ENCODE results near the gene COL18A1. TPM values are rescaled to one million over a fixed set of nuclear protein-coding genes. Genes with fewer than 3 reads are reported as not detected.

COL18A1 gene
- total RNA-seq, 1 experiment from 2014 or later, result 77.0 TPM

DNA sequence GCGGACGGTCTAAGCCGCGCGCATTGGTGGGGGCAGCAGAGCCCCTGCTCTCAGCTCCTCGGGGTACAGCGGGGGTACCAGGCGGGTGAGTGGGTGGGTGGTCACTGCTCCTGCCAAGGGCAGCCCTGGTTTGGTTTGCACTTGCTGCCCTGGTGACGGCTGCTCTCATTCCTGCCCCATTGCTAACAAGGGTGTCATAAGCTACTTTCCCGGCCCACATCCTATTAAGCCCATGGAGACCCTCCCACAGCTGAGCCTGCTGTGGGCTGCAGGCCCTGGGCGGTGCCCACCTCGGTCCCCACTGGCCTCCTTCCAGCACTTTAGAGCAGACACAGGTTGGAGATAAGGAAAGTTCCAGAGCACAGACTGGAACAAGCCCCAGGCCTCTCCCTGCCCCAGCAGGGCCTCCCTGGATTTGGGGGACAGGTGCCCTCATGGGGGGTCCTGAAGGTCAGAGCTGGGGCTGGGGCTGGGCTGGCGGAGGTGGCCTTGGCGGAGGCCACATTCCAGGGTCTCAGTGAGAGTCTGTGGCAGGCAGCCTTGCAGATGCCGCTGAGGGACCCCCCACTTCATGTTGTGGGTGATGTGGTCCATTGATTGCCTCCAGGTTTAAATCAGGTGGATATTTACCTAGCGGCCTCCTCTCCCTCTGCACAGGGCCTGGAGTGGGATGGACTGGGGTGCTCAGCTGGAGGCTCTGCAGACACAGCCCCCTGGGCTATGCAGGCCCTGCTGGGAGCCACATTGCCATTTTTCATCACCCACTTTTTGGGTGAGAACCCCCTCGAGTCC, 27.0 kb downstream of the COL18A1 start:
- no peak overlapping the region for H3K4me3 ChIP-seq (ENCODE audit: low read length)
- H3K9ac ChIP-seq (ENCODE audit: low read length), result no peak overlapping the region
- no peaks in the 10 kb centered on the region for H3K27me3 ChIP-seq (ENCODE audit: low read length)
- CTCF ChIA-PET, result no interaction called here
- no TSS peak for BruUV-seq (replicated peaks)
- H3F3A ChIP-seq (ENCODE audit: low read length, unreplicated experiment), result no peaks in the 10 kb centered on the region
- intact Hi-C loops (cut with micrococcal nuclease), result no loop called here
- no peak overlapping the region for H2AFZ ChIP-seq (ENCODE audit: low read length)
- no peaks in the 10 kb centered on the region for H3K9me3 ChIP-seq (ENCODE audit: low read length)
- no peak overlapping the region for H3K27ac ChIP-seq (ENCODE audit: low read length)
- TF ChIP-seq, protein P1, sequence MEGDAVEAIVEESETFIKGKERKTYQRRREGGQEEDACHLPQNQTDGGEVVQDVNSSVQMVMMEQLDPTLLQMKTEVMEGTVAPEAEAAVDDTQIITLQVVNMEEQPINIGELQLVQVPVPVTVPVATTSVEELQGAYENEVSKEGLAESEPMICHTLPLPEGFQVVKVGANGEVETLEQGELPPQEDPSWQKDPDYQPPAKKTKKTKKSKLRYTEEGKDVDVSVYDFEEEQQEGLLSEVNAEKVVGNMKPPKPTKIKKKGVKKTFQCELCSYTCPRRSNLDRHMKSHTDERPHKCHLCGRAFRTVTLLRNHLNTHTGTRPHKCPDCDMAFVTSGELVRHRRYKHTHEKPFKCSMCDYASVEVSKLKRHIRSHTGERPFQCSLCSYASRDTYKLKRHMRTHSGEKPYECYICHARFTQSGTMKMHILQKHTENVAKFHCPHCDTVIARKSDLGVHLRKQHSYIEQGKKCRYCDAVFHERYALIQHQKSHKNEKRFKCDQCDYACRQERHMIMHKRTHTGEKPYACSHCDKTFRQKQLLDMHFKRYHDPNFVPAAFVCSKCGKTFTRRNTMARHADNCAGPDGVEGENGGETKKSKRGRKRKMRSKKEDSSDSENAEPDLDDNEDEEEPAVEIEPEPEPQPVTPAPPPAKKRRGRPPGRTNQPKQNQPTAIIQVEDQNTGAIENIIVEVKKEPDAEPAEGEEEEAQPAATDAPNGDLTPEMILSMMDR (conservative IDR thresholded peaks at IDR 0.05; ENCODE audit: low read depth, low read length), result no peak
- no peak for ATAC-seq
- no peaks in the 10 kb centered on the region for H3K9me2 ChIP-seq (replicated peaks; ENCODE audit: low read length)
- no peaks in the 10 kb centered on the region for H3K36me3 ChIP-seq (ENCODE audit: low read depth, low read length)
- POLR2A ChIA-PET (ENCODE audit: unreplicated experiment), result no interaction called here
- no peak for DNase-seq
- peaks cover 18% of the 10 kb centered on the region for H3K79me2 ChIP-seq (ENCODE audit: low read length)
- no peak overlapping the region for H3K4me2 ChIP-seq (ENCODE audit: low read length)
- peaks cover 12% of the 10 kb centered on the region for H3K4me1 ChIP-seq (ENCODE audit: insufficient read depth, low read length)
- 0 out of 2 replicates have a peak, but pooled peaks cover 4% of the 10 kb centered on the region for H4K20me1 ChIP-seq (ENCODE audit: low read length)

DNA sequence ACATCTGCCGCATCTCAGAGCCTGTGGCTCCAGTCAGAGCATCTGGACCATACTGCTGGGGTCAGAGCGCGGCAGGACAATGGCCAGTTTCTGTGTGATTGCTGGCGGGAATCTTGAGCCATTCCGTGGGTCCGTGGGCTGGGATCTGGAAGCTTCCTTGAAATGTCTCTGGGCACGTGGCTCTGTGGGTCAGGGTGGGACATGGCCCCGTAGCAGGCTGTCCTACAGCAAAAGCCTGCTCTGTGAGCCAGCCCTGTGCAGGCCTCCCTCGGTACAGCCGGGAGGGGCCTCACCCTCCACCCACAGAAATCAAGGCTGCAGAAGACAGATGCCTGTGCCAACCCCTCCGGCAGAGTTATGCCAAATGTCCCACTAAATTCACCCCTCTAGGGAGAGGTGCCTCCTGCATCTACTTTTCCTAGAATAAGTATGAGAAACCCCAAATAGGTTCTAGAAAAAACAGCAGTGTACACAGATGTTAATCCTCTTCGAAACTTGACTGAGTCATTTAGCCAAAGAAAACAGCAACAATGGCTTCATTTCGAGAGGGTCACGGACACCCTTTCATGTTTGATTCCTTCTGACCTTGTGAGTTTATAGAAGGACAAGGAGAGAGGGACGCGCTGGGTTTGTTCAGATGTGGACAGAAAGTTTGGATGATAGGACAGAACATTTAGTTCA, 27.8 kb downstream of the COL18A1 start:
- ChIA-PET POLR2A (ENCODE audit: unreplicated experiment) (no interaction called here), CTCF (no interaction called here)
- H2AFZ ChIP-seq (ENCODE audit: low read length), result no peak overlapping the region
- no peak overlapping the region for H3K4me2 ChIP-seq (ENCODE audit: low read length)
- H3K36me3 ChIP-seq (ENCODE audit: low read depth, low read length), result no peaks in the 10 kb centered on the region
- no peak overlapping the region for H3K9ac ChIP-seq (ENCODE audit: low read length)
- 0 out of 2 replicates have a peak, but pooled peaks cover 4% of the 10 kb centered on the region for H4K20me1 ChIP-seq (ENCODE audit: low read length)
- H3K79me2 ChIP-seq (ENCODE audit: low read length), result peaks cover 15% of the 10 kb centered on the region; the same call in 1 of the 2 replicates
- intact Hi-C loops (cut with micrococcal nuclease), result no loop called here
- no peaks in the 10 kb centered on the region for H3K27me3 ChIP-seq (ENCODE audit: low read length)
- no peaks in the 10 kb centered on the region for H3K9me2 ChIP-seq (replicated peaks; ENCODE audit: low read length)
- H3K4me1 ChIP-seq (ENCODE audit: insufficient read depth, low read length), result peaks cover 5% of the 10 kb centered on the region
- ATAC-seq (no peak), DNase-seq (no peak)
- BruUV-seq (replicated peaks), result no TSS peak
- H3F3A ChIP-seq (ENCODE audit: low read length, unreplicated experiment), result no peaks in the 10 kb centered on the region
- H3K9me3 ChIP-seq (ENCODE audit: low read length), result no peaks in the 10 kb centered on the region
- no peak overlapping the region for H3K27ac ChIP-seq (ENCODE audit: low read length)
- TF ChIP-seq EZH2 (IDR thresholded peaks at IDR 0.05; ENCODE audit: low read length, unreplicated experiment), result no peak
- TF ChIP-seq EZH2phosphoT487 (IDR thresholded peaks at IDR 0.05; ENCODE audit: borderline replicate concordance, low read length), result no peak
- TF ChIP-seq, protein P1 (conservative IDR thresholded peaks at IDR 0.05; ENCODE audit: low read depth, low read length), result no peak
- no peak overlapping the region for H3K4me3 ChIP-seq (ENCODE audit: low read length)

DNA sequence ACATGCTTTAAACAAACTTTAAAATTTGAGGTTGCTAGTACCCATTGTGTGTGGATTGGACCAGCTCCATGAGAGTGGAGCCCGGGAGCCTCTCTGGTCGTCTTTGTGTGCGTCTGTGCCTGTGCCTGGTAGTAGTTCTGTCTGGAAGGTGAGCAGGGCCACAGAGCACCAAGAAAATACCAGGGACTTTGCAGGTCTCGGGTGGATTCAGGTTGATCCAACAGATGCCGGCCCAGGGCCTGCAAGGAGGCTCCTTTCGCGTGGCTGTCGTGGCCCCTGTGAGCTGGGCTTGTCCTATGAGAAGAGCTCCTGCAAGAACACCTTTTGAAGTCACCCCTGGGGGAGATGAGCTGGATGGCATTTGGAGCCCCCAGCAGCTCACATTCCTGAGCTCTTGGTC, 28.3 kb downstream of the COL18A1 start:
- H3K4me2 ChIP-seq (ENCODE audit: low read length), result no peak overlapping the region
- no TSS peak for BruUV-seq (replicated peaks)

More for the DNA sequence above, 28.3 kb downstream of the COL18A1 start:
- no peak overlapping the region for H3K9ac ChIP-seq (ENCODE audit: low read length)
- CTCF ChIA-PET, result no interaction called here
- no peaks in the 10 kb centered on the region for H3F3A ChIP-seq (ENCODE audit: low read length, unreplicated experiment)
- intact Hi-C loops (cut with micrococcal nuclease), result no loop called here
- TF ChIP-seq, protein P1 (conservative IDR thresholded peaks at IDR 0.05; ENCODE audit: low read depth, low read length), result no peak
- TF ChIP-seq EZH2 (IDR thresholded peaks at IDR 0.05; ENCODE audit: low read length, unreplicated experiment) (no peak), EZH2phosphoT487 (IDR thresholded peaks at IDR 0.05; ENCODE audit: borderline replicate concordance, low read length) (no peak)
- 0 out of 2 replicates have a peak, but pooled peaks cover 4% of the 10 kb centered on the region for H4K20me1 ChIP-seq (ENCODE audit: low read length)
- no peaks in the 10 kb centered on the region for H3K36me3 ChIP-seq (ENCODE audit: low read depth, low read length)
- POLR2A ChIA-PET (ENCODE audit: unreplicated experiment), result no interaction called here
- no peak overlapping the region for H2AFZ ChIP-seq (ENCODE audit: low read length)
- H3K27ac ChIP-seq (ENCODE audit: low read length), result no peak overlapping the region
- H3K9me2 ChIP-seq (replicated peaks; ENCODE audit: low read length), result no peaks in the 10 kb centered on the region
- ATAC-seq (no peak), DNase-seq (no peak)
- H3K9me3 ChIP-seq (ENCODE audit: low read length), result no peaks in the 10 kb centered on the region
- no peaks in the 10 kb centered on the region for H3K4me1 ChIP-seq (ENCODE audit: insufficient read depth, low read length)
- peaks cover 12% of the 10 kb centered on the region; the same call in 1 of the 2 replicates for H3K79me2 ChIP-seq (ENCODE audit: low read length)
- no peak overlapping the region for H3K4me3 ChIP-seq (ENCODE audit: low read length)
- no peaks in the 10 kb centered on the region for H3K27me3 ChIP-seq (ENCODE audit: low read length)
